GM12865 (cell line): ENCODE data around the gene RFPL4AL1.
"Not testable (repeated sequence)": the region's sequence is repeated elsewhere in the genome, so short reads cannot be mapped to it uniquely, and the experiment has no call there.

Source experiments
- DNase-seq: peaks from one replicate; pipeline ENCODE4 v3.0.0; 2010; ENCODE audit warnings: low read depth
- H3K4me3 ChIP-seq: 2 replicates; pipeline ENCODE4 v1.5.1; 2011; ENCODE audit warnings: mild to moderate bottlenecking, low read depth, low read length, control low read depth
- TF ChIP-seq, protein P1 (sequence below): IDR thresholded peaks from 2 replicates; pipeline ENCODE4 v1.5.1; 2011; ENCODE audit warnings: low read length, control low read depth, low read depth, inconsistent platforms; ENCODE audit not compliant: insufficient read depth; ENCODE audit errors: missing control alignments

The RFPL4AL1 gene

DNA sequence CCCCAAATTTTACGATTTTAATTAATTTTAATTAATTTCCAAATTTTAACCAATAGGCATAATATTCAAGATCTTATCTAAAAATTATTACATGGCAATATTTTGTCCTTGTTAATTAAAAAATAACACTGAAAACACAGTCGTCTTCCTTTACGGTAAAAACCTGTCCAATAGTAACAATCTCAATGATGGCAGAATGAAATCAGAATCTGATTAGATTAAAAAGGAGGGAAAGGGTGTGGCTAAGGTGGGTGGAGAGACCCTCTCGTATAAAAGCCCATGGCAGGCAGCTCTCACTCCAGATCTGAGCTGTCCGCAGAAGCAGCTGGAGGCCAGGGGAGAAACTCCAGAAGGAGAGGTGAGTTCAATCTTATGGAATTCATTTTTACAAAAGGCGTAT is at the start of gene RFPL4AL1:
Gene RFPL4AL1, plus strand, starts transcription at position 301 of the 400 bp plus-strand sequence. CDS start 2,687 bp downstream, outside the sequence.
- DNase-seq, H3K4me3 ChIP-seq: not testable (repeated sequence)

DNA sequence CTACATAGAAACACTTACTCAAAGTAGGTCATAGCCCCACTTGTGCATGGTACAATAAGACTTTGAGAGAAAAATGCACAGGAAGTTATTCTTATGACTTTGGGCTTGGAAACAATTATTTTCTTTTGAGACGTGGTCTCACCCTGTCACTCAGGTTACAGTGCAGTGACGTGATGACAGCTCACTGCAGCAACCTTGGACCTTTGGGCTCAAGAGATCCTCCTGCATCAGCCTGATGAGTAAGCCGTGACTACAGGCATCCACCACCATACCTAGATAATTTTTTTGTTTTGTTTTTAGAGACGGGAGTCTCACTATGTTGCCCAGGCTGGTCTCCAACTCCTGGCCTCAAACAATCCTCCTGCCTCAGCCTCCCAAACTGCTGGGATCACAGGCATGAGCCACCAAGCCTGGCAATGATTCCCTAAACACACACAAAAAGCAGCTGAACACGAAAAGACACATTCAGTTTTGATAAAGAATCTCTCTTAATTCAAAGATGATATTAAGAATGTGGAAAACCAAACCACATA is 48.6 kb upstream of the RFPL4AL1 start:
- TF ChIP-seq, protein P1, sequence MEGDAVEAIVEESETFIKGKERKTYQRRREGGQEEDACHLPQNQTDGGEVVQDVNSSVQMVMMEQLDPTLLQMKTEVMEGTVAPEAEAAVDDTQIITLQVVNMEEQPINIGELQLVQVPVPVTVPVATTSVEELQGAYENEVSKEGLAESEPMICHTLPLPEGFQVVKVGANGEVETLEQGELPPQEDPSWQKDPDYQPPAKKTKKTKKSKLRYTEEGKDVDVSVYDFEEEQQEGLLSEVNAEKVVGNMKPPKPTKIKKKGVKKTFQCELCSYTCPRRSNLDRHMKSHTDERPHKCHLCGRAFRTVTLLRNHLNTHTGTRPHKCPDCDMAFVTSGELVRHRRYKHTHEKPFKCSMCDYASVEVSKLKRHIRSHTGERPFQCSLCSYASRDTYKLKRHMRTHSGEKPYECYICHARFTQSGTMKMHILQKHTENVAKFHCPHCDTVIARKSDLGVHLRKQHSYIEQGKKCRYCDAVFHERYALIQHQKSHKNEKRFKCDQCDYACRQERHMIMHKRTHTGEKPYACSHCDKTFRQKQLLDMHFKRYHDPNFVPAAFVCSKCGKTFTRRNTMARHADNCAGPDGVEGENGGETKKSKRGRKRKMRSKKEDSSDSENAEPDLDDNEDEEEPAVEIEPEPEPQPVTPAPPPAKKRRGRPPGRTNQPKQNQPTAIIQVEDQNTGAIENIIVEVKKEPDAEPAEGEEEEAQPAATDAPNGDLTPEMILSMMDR: no peak
- DNase-seq: no peak

DNA sequence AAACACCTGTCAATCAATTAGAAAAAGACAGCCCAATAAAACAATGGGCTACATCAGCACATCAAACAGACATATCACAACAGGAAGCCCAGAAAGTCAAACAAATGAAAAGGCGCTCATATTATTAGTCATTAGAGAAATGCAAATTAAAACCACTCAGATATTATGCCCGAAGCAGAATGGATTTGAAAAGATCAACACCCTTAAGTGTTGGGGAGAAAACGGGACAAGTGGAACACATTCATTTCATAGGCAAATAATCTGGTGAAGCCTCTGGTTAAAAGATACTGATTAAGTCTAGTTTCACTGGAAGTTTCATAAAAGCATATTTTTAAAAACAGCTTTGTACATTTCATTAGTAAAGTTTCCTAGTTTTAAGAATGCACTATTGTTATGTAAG is 48.1 kb upstream of the RFPL4AL1 start:
- TF ChIP-seq, protein P1: no peak

More for the DNA sequence above, 48.6 kb upstream of the RFPL4AL1 start:
- no peak overlapping the region for H3K4me3 ChIP-seq

DNA sequence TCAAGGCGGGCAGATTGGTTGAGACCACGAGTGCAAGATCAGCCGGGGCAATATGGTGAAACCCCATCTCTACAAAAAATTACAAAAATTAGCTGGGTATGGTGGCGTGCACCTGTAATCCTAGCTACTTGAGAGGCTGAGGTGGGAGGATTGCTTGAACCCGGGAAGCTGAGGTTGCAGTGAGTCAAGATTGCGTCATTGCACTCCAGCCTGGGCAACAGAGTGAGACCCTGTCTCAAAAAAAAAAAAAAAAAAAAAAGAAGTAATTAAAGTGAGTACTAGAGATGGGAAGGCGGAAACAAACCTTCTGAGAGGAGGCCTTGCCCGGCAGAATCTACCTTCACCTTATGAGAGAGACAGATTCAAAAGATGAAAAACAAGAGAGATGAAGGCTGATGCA is 45.4 kb upstream of the RFPL4AL1 start:
- DNase-seq: no peak
- no peak overlapping the region for H3K4me3 ChIP-seq
- TF ChIP-seq, protein P1: no peak

More for the DNA sequence above, 48.1 kb upstream of the RFPL4AL1 start:
- no peak for DNase-seq
- no peak overlapping the region for H3K4me3 ChIP-seq

DNA sequence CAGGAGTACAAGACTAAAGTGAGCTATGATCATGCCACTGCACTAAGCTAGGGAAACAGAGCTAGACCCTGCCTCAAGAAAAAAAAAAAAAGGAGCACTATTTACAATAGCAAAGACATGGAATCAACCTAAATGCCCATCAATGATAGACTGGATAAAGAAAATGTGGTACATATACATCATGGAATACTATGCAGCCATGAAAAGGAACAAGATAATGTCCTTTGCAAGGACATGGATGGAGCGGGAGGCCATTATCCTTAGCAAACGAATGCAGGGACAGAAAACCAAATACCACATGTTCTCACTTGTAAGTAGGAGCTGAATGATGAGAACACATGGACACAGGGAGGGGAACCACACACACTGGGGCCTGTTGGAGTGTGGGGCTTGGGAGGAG is 38.5 kb upstream of the RFPL4AL1 start:
- not testable (repeated sequence) for H3K4me3 ChIP-seq, DNase-seq

DNA sequence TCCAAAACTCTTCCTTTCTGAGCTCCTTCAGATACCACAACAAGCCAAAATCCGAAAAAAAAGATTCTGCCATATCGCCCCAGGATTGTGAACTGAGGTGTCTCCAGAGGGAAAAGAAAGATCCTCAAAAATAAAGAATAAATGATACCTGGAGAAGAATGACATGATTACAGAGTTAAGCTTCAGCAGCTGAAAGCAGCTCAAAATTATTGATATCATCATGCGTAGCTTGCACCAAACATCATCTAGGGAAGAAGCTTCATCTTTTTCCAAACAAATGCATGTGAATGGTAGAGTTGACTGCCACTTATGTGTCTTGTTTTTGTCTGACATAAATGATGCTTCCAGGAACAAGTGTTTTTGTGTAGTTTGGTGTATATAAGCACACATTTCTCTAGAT is 30.6 kb upstream of the RFPL4AL1 start, which contains the start of gene NLRP9:
Gene NLRP9, minus strand, starts transcription at position 101 of the 400 bp plus-strand sequence. Its CDS starts 28 bp downstream, at position 73.
- no peak for DNase-seq
- TF ChIP-seq, protein P1: no peak
- no peak within 1 kb of the TSS for H3K4me3 ChIP-seq

DNA sequence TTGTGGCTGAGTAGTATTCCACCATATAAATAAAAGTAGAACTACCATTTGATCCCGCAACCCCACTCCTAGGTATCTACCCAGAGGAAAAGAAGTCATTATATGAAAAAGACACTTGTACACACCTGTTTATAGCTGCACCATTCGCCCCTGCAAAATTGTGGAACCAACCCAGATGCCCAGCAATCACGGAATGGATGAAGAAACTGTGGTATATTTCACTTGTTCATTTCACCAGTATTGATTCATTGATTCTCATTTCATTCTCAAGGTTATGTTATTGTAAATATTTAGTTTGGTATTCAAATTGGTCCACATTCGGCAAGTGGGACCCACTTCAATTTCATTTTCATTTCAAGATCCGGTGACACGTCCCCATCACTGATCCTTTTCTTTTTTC is 18.2 kb upstream of the RFPL4AL1 start:
- TF ChIP-seq, protein P1: no peak

DNA sequence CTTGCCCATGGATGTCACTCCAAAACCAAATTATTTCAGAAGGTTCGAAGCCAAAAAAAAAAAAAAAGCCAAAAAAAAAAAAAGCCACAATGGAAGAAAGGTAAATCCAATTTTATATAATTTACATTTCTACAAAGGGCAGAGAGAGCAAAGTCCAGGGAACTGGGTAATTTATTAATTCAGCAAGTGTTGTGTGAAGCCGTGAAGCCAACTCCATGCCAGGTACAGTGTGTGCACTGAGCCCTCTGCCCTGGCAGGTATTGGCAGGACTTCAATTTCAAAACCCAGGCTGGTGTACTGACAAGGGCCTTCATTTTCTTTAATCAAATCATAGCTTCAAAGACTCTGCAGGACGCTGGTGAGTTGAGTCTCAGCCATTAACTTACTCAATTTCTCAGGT is 15.5 kb upstream of the RFPL4AL1 start:
- TF ChIP-seq, protein P1: no peak
- DNase-seq: no peak

More for the DNA sequence above, 18.2 kb upstream of the RFPL4AL1 start:
- DNase-seq: no peak
- no peak overlapping the region for H3K4me3 ChIP-seq

DNA sequence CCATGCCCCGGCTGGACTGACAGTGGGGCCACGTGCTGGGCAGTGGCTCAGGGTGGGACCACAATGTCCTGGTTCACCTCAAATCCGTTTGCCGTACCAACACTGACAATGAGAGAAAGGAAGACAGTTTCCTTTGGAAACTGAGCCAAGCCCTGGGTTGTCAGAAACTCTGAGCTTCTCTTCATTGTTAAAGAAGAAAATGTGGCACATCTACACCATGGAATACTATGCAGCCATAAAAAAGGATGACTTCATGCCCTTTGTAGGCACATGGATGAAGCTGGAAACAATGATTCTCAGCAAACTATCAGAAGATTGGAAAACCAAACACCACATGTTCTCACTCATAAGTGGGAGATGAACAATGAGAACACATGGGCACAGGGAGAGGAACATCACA is 12.1 kb upstream of the RFPL4AL1 start:
- DNase-seq, H3K4me3 ChIP-seq: not testable (repeated sequence)

More for the DNA sequence above, 15.5 kb upstream of the RFPL4AL1 start:
- no peak overlapping the region for H3K4me3 ChIP-seq

DNA sequence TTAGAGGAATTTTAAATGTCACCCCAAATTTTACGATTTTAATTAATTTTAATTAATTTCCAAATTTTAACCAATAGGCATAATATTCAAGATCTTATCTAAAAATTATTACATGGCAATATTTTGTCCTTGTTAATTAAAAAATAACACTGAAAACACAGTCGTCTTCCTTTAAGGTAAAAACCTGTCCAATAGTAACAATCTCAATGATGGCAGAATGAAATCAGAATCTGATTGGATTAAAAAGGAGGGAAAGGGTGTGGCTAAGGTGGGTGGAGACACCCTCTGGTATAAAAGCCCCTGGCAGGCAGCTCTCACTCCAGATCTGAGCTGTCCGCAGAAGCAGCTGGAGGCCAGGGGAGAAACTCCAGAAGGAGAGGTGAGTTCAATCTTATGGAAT is 10.1 kb upstream of the RFPL4AL1 start, which contains the start of gene RFPL4A:
Gene RFPL4A, plus strand, starts transcription at position 301 of the 400 bp plus-strand sequence. CDS start 2,704 bp downstream, outside the sequence.
- DNase-seq, H3K4me3 ChIP-seq: not testable (repeated sequence)
